Tibial nerve (tissue), 4 donors: ENCODE results near the gene CAB39L. TPM values are rescaled to one million over a fixed set of nuclear protein-coding genes. Genes with fewer than 3 reads are reported as not detected.

Experiments
- DNase-seq, 2 donors: peaks; one replicate each; pipeline ENCODE4 v3.0.0-alpha.2; 2019; ENCODE audit warnings: low spot score in 2 of 2
- H3K27ac ChIP-seq, 4 donors: fragments of 200-600 bp; sonication (generic) in 3 of 4; one replicate each; pipeline ENCODE4 v1.5.1; 2017 to 2019; ENCODE audit warnings: mild to moderate bottlenecking in 1 of 4
- H3K27me3 ChIP-seq, 2 donors: fragments of 200-600 bp; sonication (generic) in 1 of 2; one replicate each; pipeline versions ENCODE4 v1.5.1 to v1.6.0; 2017 to 2019
- H3K36me3 ChIP-seq, 3 donors: fragments of 200-600 bp; sonication (generic); one replicate each; pipeline ENCODE4 v1.5.1; 2018 to 2019
- H3K4me1 ChIP-seq, 4 donors: fragments of 200-600 bp; sonication (generic) in 3 of 4; one replicate each; pipeline ENCODE4 v1.5.1; 2017 to 2019
- H3K4me3 ChIP-seq, 4 donors: fragments of 200-600 bp; sonication (generic) in 3 of 4; one replicate each; pipeline ENCODE4 v1.5.1; 2017 to 2019; ENCODE audit warnings: mild to moderate bottlenecking in 1 of 4, moderate library complexity in 1 of 4
- H3K9me3 ChIP-seq, 4 donors: fragments of 200-600 bp; sonication (generic) in 3 of 4; one replicate each; pipeline ENCODE4 v1.5.1; 2017 to 2019
- EP300 ChIP-seq, 2 donors: sonication (generic); formaldehyde crosslinking; IDR thresholded peaks; one replicate each; pipeline ENCODE4 v1.6.1; 2017; ENCODE audit warnings: antibody characterized with exemption in 2 of 2, mild to moderate bottlenecking in 1 of 2
- POLR2A ChIP-seq, 2 donors: fragments of 450-650 bp; IDR thresholded peaks; one replicate each; pipeline ENCODE4 v1.6.1; 2017; ENCODE audit warnings: antibody characterized with exemption in 2 of 2, mild to moderate bottlenecking in 2 of 2, moderate library complexity in 2 of 2
- WGBS, 2 donors: methylation state at CpG; one replicate each; pipeline ENCODE4 v1.1.5; 2018; 5-methylcytosine and 5-hydroxymethylcytosine counted together
- total RNA-seq, 4 donors: library from RNA; depleted of rRNA; stranded (reverse); fragments of >200 nt; gene quantifications; one replicate each; pipeline ENCODE4 v1.1.0, GENCODE V29; 2016
- TF ChIP-seq, protein P1 (sequence below), 5 experiments: fragments of 200-600 bp in 3 of 5; fragments of 450-650 bp in 2 of 5; sonication (generic) in 3 of 5; IDR thresholded peaks; one replicate each; pipeline ENCODE4 v1.5.1; 2016 to 2019; ENCODE audit warnings: antibody characterized with exemption in 5 of 5, mild to moderate bottlenecking in 3 of 5, moderate library complexity in 2 of 5

The CAB39L gene
- total RNA-seq, 4 donors from 2014 or later, result 89.4 to 152 (median 107) TPM

DNA sequence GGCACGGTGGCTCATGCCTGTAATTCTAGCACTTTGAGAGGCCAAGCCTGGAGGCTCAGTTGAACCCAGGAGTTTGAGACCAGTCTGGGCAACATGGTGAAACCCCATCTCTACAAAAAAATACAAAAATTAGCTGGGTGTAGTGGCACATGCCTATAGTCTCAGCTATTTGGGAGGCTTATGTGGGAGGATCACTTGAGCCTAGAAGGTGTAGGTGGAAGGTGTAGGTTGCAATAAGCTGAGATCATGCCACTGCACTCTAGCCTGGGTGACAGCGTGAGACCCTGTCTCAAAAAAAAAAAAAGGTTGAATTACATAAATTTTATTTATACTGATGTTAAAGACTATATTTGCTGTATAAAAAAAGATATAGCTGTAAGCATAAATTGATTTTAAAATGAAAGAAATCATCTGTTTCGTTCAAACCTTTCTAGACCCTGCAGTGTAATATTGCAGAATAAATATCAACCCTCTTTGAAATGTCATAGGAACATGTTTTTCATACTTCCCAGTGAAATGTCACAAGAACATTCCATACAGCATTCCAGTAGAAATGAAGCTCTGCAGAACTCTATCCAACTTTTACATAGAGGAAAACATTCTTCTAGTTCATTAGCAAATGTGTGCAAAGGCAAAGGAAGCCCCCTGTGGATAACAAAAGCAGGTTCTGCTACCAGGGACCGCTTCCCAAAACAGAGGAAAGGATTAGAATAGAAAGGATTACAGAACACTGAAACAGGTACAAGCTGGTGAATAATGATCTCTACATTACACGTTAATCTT is 76.0 kb downstream of the CAB39L start:
- no peaks in the 10 kb centered on the region for H3K27me3 ChIP-seq
- TF ChIP-seq POLR2A (IDR thresholded peaks at IDR 0.05), result no peak
- peak in 1 of 2 donors; percentile 15 for TF ChIP-seq EP300 (IDR thresholded peaks at IDR 0.05)
- H3K4me3 ChIP-seq, result peak overlapping the region in 1 of 4 donors; percentile 2
- DNase-seq, result no peak
- peaks cover 0 to 60% (median 22%) of the 10 kb centered on the region in 4 donors for H3K4me1 ChIP-seq
- WGBS, 2 donors, result 30 to 34% methylated on average over 5 of the region's 5 CpGs
- H3K9me3 ChIP-seq, result peaks cover 0 to 10% (median 0%) of the 10 kb centered on the region in 4 donors
- H3K36me3 ChIP-seq, result peaks cover 0 to 21% (median 0%) of the 10 kb centered on the region in 3 donors
- peak overlapping the region; percentile 51 to 91 (median 75) for H3K27ac ChIP-seq

DNA sequence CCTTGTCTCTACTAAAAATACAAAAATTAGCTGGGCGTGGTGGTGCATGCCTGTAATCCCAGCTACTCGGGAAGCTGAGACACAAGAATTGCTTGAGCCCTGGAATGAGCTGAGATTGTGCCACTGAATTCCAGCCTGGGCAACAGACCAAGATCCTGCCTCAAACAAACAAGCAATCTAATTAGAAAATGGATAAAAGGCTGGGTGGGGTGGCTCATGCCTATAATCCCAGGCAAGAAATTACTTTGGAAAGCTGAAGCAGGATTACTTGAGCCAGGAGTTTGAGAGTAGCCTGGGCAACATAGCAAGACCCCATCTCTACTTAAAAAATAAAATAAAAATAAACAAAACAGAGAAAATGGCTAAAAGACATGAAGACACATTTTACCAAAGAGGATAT is 77.0 kb downstream of the CAB39L start:
- peaks cover 0 to 20% (median 0%) of the 10 kb centered on the region in 4 donors for H3K9me3 ChIP-seq
- peaks cover 0 to 51% (median 15%) of the 10 kb centered on the region in 4 donors for H3K4me1 ChIP-seq
- no peak for DNase-seq
- peaks cover 0 to 28% (median 0%) of the 10 kb centered on the region in 3 donors for H3K36me3 ChIP-seq
- H3K27ac ChIP-seq, result peak overlapping the region; percentile 51 to 91 (median 75)
- WGBS, 2 donors, result 45 to 49% methylated on average over 2 of the region's 2 CpGs
- no peak for TF ChIP-seq EP300 (IDR thresholded peaks at IDR 0.05)
- TF ChIP-seq, protein P1, sequence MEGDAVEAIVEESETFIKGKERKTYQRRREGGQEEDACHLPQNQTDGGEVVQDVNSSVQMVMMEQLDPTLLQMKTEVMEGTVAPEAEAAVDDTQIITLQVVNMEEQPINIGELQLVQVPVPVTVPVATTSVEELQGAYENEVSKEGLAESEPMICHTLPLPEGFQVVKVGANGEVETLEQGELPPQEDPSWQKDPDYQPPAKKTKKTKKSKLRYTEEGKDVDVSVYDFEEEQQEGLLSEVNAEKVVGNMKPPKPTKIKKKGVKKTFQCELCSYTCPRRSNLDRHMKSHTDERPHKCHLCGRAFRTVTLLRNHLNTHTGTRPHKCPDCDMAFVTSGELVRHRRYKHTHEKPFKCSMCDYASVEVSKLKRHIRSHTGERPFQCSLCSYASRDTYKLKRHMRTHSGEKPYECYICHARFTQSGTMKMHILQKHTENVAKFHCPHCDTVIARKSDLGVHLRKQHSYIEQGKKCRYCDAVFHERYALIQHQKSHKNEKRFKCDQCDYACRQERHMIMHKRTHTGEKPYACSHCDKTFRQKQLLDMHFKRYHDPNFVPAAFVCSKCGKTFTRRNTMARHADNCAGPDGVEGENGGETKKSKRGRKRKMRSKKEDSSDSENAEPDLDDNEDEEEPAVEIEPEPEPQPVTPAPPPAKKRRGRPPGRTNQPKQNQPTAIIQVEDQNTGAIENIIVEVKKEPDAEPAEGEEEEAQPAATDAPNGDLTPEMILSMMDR (IDR thresholded peaks at IDR 0.05), result no peak
- TF ChIP-seq POLR2A (IDR thresholded peaks at IDR 0.05), result no peak
- no peak overlapping the region for H3K4me3 ChIP-seq
- no peaks in the 10 kb centered on the region for H3K27me3 ChIP-seq

DNA sequence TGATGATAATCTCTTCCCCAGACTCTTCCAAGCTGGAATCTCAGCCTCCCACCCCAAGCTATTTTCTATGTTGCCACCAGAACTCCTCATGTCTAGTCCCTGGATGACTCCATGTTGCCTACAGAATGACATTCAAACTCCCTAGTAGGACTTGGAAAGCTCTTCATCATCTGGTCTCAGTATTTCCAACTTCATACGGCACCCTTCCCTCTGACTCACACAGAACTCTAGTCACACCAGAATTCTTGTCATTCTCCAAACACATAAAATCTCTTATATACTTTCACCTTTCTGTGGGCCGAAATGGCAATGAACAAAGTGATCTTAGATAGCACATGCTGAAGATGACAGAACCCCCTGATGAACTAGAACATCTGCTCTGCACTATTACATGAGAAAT is 86.2 kb downstream of the CAB39L start:
- Histone ChIP-seq H3K27me3 (no peaks in the 10 kb centered on the region), H3K4me1 (peaks cover 0 to 39% (median 11%) of the 10 kb centered on the region in 4 donors), H3K27ac (peak overlapping the region; percentile 61 to 93 (median 78)), H3K4me3 (no peak overlapping the region), H3K9me3 (peaks cover 0 to 8% (median 0%) of the 10 kb centered on the region in 4 donors), H3K36me3 (peaks cover 0 to 44% (median 0%) of the 10 kb centered on the region in 3 donors)
- no peak for DNase-seq
- TF ChIP-seq POLR2A (IDR thresholded peaks at IDR 0.05) (no peak), EP300 (IDR thresholded peaks at IDR 0.05) (no peak)
- TF ChIP-seq, protein P1 (IDR thresholded peaks at IDR 0.05), result no peak
- 63 to 65% methylated on average over 2 of the region's 2 CpGs for WGBS, 2 donors

DNA sequence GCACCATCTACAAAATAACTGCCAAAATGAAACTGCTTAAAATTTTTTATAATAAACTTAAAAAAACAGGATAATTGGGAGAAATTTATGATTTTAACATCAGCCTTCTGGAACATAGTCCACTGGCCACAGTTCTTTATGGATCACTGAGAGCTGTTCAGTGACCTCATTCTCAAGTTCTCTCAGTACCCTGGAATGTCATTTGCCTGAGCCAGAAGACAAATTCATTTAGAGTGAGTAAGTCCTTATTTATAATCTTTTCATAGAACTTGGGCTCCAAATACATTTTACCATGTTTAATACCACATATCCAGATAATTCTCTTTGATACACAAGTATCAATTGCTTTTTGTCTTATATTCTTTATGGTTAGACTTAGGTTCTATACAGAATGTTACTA is 87.6 kb downstream of the CAB39L start:
- peak overlapping the region; percentile 61 to 93 (median 78) for H3K27ac ChIP-seq
- H3K36me3 ChIP-seq, result peaks cover 0 to 38% (median 0%) of the 10 kb centered on the region in 3 donors
- no peak for DNase-seq
- TF ChIP-seq POLR2A (IDR thresholded peaks at IDR 0.05) (no peak), EP300 (IDR thresholded peaks at IDR 0.05) (peak; percentile 41 to 75)
- no peak overlapping the region for H3K4me3 ChIP-seq
- H3K9me3 ChIP-seq, result no peaks in the 10 kb centered on the region
- no peaks in the 10 kb centered on the region for H3K27me3 ChIP-seq
- H3K4me1 ChIP-seq, result peaks cover 0 to 51% (median 11%) of the 10 kb centered on the region in 4 donors

DNA sequence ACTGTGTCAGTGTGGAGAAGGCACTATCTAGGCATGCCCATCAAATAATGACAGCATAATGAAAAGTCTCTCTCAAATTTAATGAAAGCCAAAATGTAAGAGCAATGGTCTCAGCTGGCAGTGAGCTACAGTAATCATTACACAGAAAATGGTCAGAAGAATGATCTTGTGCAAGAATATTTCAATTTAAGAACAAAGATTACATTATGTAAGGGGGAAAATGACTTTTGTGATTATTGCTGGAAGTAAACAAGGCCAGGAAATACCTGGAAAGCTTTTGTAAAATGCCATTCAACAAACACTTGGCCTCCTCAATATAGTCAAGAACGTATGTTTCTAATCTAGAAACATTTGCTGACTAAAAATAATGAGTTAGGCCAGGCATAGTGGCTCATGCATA is 89.1 kb downstream of the CAB39L start:
- H3K4me1 ChIP-seq, result peaks cover 0 to 63% (median 11%) of the 10 kb centered on the region in 4 donors
- WGBS, 2 donors, result 35 to 44% methylated on average over 1 of the region's 1 CpG

More for the DNA sequence above, 89.1 kb downstream of the CAB39L start:
- no peaks in the 10 kb centered on the region for H3K9me3 ChIP-seq
- H3K27me3 ChIP-seq, result no peaks in the 10 kb centered on the region
- H3K27ac ChIP-seq, result peak overlapping the region; percentile 23 to 93 (median 76)
- H3K4me3 ChIP-seq, result no peak overlapping the region
- DNase-seq, result no peak
- H3K36me3 ChIP-seq, result peaks cover 0 to 34% (median 0%) of the 10 kb centered on the region in 3 donors
- TF ChIP-seq, protein P1 (IDR thresholded peaks at IDR 0.05), result no peak
- TF ChIP-seq EP300 (IDR thresholded peaks at IDR 0.05), result no peak
- no peak for TF ChIP-seq POLR2A (IDR thresholded peaks at IDR 0.05)
